AG09309 (cell line): Measurements from ENCODE around the gene KDSR.

Experiments
- DNase-seq: peaks from one replicate; pipeline ENCODE4 v3.0.0-alpha.2; 2010; ENCODE audit warnings: low read depth
- H3K4me3 ChIP-seq: 2 replicates; pipeline ENCODE4 v1.5.1; 2011; ENCODE audit warnings: mild to moderate bottlenecking, low read depth, low read length, moderate library complexity; ENCODE audit not compliant: control insufficient read depth
- TF ChIP-seq, protein P1 (sequence below): IDR thresholded peaks from 2 replicates; pipeline ENCODE4 v1.5.1; 2011; ENCODE audit warnings: mild to moderate bottlenecking, low read depth, low read length, inconsistent platforms; ENCODE audit not compliant: insufficient read depth, control insufficient read depth; ENCODE audit errors: missing control alignments

KDSR gene

DNA sequence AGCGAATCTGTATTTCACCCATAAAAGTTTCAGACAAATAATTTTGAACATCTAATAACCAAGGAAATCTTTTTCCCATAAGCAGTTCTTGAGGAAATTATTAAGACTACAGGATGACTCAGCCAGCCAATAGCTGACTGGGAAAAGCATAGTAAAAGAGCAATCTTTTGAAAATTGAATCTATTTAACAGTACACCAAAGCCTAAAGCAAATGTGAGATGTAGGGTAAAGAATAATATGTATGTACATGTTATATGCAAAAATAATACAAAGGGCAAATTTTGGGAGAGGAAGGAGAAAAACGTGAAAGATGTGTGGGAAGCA is 12.6 kb upstream of the KDSR start:
- no peak for DNase-seq
- TF ChIP-seq, protein P1, sequence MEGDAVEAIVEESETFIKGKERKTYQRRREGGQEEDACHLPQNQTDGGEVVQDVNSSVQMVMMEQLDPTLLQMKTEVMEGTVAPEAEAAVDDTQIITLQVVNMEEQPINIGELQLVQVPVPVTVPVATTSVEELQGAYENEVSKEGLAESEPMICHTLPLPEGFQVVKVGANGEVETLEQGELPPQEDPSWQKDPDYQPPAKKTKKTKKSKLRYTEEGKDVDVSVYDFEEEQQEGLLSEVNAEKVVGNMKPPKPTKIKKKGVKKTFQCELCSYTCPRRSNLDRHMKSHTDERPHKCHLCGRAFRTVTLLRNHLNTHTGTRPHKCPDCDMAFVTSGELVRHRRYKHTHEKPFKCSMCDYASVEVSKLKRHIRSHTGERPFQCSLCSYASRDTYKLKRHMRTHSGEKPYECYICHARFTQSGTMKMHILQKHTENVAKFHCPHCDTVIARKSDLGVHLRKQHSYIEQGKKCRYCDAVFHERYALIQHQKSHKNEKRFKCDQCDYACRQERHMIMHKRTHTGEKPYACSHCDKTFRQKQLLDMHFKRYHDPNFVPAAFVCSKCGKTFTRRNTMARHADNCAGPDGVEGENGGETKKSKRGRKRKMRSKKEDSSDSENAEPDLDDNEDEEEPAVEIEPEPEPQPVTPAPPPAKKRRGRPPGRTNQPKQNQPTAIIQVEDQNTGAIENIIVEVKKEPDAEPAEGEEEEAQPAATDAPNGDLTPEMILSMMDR, result no peak

GRCh38 chr18:63378919-63379638 is 12.1 kb upstream of the KDSR start:
- H3K4me3 ChIP-seq, result no peak overlapping the region
- TF ChIP-seq, protein P1, result no peak

More for the DNA sequence above, 12.6 kb upstream of the KDSR start:
- H3K4me3 ChIP-seq, result no peak overlapping the region

DNA sequence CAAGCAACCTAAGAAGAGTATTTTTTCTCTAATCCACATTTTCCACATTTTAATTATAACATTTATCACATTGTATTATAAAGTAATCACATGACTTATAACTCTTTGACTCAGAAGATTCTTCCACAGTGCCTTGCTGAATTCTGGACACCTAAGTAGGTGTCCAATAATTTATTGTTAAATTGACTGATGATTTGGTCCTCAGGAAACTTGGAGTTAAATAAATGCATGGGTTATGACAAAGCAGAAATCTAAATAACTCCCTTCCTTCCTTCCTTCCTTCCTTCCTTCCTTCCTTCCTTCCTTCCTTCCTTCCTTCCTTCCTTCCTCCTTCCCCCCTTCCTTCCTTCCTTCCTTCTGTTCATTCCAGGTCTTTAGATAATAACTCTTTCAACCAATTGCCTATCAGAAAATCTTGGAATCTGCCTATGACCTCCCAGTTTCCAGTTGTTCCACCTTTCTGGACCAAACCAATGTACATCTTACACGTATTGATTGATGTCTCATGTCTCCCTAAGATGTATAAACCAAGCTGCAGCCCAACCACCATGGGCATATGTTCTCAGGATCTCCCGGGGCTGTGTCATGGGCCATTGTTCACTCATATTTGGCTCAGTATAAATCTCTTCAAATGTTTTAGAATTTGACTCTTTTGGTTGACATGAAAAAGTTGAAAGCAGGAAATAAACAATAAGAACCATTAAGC is 10.4 kb upstream of the KDSR start:
- TF ChIP-seq, protein P1, result no peak
- H3K4me3 ChIP-seq, result no peak overlapping the region
- DNase-seq, result no peak

More at GRCh38 chr18:63378919-63379638, 12.1 kb upstream of the KDSR start:
- no peak for DNase-seq

DNA sequence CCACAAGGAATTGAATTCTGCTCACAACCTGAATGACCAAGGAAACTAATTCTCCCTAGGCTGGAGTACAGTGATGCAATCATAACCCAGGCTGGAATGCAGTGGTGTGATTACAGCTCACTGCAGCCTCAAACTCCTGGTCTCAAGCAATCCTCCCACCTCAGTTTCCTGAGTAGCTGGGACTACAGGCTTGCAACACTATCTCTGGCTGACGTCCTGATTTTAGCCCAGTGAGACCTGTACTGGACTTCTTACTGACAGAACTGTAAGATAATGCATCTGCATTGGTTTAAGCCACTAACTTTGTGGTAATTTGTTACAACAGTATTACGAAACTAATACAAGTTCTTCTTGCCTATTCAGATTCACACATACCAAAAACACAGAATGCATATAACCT is 9.5 kb upstream of the KDSR start:
- no peak overlapping the region for H3K4me3 ChIP-seq
- DNase-seq, result peak; percentile 77
- TF ChIP-seq, protein P1, result no peak

- DNase-seq, result no peak
- no peak overlapping the region for H3K4me3 ChIP-seq
- TF ChIP-seq, protein P1, result no peak
These were observed 7.5 kb upstream of the KDSR start for GRCh38 chr18:63374540-63374939.

- no peak for DNase-seq
- no peak overlapping the region for H3K4me3 ChIP-seq
- TF ChIP-seq, protein P1, result no peak
These were observed 6.2 kb upstream of the KDSR start for GRCh38 chr18:63373161-63373560.

DNA sequence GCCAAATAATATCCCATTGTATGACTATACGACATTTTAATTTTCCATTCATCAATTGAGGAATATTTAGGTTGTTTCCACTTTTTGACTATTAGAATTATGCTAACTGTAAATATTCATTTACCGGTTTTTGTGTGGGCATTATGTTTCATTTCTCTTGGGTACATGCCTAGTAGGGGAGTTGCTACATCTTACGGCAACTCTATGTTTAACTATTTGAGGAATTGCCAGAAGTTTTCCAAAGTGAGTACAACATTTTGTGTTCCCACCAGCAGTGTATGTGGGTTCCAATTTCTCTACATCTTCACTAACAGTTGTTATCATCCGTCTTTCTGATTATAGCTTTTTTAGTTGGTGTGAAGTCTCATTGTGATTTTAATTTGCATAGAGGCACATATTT is 1.6 kb upstream of the KDSR start:
- TF ChIP-seq, protein P1, result no peak
- H3K4me3 ChIP-seq, result no peak overlapping the region
- no peak for DNase-seq
